HG02938 (cell line): Measurements from ENCODE around the gene GRB10.

ENCODE experiments used
- ATAC-seq: cut with Tn5 transposase; IDR thresholded peaks from one replicate; pipeline ENCODE4 v1.9.1; 2021; ENCODE audit warnings: mild to moderate bottlenecking, moderate library complexity; ENCODE audit not compliant: unreplicated experiment

GRB10 gene

GRCh38 chr7:50674896-50675835, 107.5 kb downstream of the GRB10 start:
- no peak for ATAC-seq

- no peak for ATAC-seq
These were observed 108.4 kb downstream of the GRB10 start for GRCh38 chr7:50674299-50674698.

GRCh38 chr7:50673096-50673495, 109.6 kb downstream of the GRB10 start:
- no peak for ATAC-seq

- no peak for ATAC-seq
These were observed 110.7 kb downstream of the GRB10 start for GRCh38 chr7:50672045-50672444.

- ATAC-seq: no peak
These were observed 111.3 kb downstream of the GRB10 start for GRCh38 chr7:50671386-50671785.

GRCh38 chr7:50669890-50670289, 112.8 kb downstream of the GRB10 start:
- ATAC-seq: no peak

- no peak for ATAC-seq
These were observed 114.9 kb downstream of the GRB10 start for GRCh38 chr7:50667789-50668226.

- no peak for ATAC-seq
These were observed 115.4 kb downstream of the GRB10 start for GRCh38 chr7:50667338-50667737.

GRCh38 chr7:50666124-50666496, 116.6 kb downstream of the GRB10 start:
- ATAC-seq: no peak

GRCh38 chr7:50665403-50666123, 117.1 kb downstream of the GRB10 start:
- peak; percentile 3 for ATAC-seq

GRCh38 chr7:50664937-50665336, 117.8 kb downstream of the GRB10 start:
- ATAC-seq: peak; percentile 31

GRCh38 chr7:50664461-50664922, 118.2 kb downstream of the GRB10 start:
- ATAC-seq: peak; percentile 55

- no peak for ATAC-seq
These were observed 119.1 kb downstream of the GRB10 start for GRCh38 chr7:50663396-50664102.

GRCh38 chr7:50662996-50663395, 119.7 kb downstream of the GRB10 start:
- ATAC-seq: no peak

- ATAC-seq: no peak
These were observed 120.5 kb downstream of the GRB10 start for GRCh38 chr7:50662041-50662694.

GRCh38 chr7:50661345-50662040, 121.2 kb downstream of the GRB10 start:
- ATAC-seq: peak; percentile 60

- no peak for ATAC-seq
These were observed 121.9 kb downstream of the GRB10 start for GRCh38 chr7:50660830-50661175.

- ATAC-seq: no peak
These were observed 122.5 kb downstream of the GRB10 start for GRCh38 chr7:50660040-50660829.

GRCh38 chr7:50659329-50659965, 123.2 kb downstream of the GRB10 start:
- no peak for ATAC-seq
